ENCODE data around the gene PTPRF.

DNA sequence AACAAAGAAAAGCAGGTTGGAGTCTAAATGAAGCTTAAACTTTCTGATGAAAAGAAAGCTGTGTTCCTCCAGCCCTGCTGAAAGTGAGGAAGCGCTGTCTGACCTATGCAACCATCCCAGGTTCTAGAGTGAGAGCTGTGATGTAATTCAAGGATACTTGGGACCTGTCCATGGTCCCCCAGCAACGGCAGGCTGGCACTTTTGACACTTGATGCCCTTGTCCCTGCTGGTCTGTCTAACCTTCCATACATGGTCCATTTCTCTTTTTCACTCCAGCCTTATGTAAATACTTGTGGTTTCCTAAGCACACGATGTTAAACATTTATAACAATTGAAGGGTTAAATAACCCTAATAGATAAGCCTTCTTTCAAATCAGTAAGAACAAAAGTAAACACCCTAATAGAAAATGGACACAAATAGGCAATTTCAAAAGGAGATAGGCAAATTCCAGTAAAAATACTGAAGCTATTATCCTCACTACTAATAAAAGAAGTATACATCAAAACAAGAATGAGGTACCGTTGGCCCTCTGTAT lies 101.5 kb downstream of the PTPRF start:
- TF ChIP-seq, protein P1, sequence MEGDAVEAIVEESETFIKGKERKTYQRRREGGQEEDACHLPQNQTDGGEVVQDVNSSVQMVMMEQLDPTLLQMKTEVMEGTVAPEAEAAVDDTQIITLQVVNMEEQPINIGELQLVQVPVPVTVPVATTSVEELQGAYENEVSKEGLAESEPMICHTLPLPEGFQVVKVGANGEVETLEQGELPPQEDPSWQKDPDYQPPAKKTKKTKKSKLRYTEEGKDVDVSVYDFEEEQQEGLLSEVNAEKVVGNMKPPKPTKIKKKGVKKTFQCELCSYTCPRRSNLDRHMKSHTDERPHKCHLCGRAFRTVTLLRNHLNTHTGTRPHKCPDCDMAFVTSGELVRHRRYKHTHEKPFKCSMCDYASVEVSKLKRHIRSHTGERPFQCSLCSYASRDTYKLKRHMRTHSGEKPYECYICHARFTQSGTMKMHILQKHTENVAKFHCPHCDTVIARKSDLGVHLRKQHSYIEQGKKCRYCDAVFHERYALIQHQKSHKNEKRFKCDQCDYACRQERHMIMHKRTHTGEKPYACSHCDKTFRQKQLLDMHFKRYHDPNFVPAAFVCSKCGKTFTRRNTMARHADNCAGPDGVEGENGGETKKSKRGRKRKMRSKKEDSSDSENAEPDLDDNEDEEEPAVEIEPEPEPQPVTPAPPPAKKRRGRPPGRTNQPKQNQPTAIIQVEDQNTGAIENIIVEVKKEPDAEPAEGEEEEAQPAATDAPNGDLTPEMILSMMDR (IDR thresholded peaks at IDR 0.05; ENCODE audit: borderline replicate concordance, extremely low read depth, low read length, poor library complexity, severe bottlenecking) = no peak
- TF ChIP-seq EZH2 (IDR thresholded peaks at IDR 0.05; ENCODE audit: borderline replicate concordance, low read depth, low read length, severe bottlenecking) = no peak
